HG02970 (cell line): Measurements from ENCODE around the gene ITGAV.

Experiments
- ATAC-seq: cut with Tn5 transposase; IDR thresholded peaks from one replicate; pipeline ENCODE4 v1.9.1; 2021; ENCODE audit warnings: mild to moderate bottlenecking, moderate library complexity, moderate number of reproducible peaks; ENCODE audit not compliant: unreplicated experiment, low FRiP score

The ITGAV gene

DNA sequence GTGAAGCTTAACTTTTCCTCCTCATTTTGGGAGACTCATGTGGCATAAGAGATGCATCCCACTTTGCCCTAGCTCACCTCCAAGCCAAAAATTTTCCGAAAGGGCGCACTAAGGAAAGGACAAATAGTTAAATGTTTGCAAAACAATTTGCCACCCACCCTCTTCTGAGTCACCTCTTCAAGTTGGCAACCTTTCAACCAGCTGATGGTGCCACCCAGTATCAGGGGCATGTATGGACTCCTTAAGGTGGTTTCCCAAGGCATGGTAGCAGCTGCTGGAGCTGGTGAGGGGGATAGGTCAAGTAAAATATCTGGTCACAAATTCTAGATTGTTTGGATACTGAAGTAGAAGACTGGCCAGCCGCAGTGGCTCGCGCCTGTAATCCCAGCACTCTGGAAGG is 17.2 kb upstream of the ITGAV start:
- ATAC-seq = no peak

DNA sequence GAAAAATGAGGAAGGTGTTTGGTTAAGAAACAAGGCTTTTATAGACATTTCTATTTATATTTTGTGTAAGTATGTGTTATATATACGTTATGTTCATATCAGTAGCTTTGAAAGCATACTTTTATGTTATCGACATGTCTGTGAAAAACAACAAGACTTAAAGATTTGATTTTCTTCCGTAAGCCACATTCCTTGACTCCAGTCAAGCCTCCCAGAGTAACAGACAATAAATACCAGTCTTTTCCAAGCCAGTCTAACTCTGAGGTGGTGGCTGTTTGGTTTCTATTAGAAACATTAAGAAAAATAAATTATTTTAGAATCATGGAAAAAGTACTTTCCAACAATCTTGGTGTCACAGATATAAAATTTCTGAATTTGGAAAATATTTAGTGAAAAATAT is 16.3 kb upstream of the ITGAV start:
- no peak for ATAC-seq

DNA sequence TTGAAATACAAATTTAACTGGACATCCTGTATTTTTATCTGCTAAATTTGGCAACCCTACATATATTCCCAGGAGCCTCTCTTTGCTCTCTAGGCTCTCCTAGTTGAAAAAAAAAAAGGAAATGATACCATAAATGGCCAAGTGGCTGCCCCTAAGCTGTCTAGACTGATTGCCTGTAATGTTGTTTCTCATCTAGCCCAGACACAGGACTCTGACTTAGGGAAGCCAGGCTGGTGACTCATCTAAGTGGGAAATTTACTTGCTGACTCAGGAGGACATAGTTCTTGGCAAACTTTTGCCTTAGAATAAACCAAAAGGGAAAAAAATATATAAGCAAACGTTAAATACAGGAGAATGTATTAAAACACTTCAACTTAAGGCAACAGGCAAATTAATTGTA is 14.6 kb upstream of the ITGAV start:
- no peak for ATAC-seq

DNA sequence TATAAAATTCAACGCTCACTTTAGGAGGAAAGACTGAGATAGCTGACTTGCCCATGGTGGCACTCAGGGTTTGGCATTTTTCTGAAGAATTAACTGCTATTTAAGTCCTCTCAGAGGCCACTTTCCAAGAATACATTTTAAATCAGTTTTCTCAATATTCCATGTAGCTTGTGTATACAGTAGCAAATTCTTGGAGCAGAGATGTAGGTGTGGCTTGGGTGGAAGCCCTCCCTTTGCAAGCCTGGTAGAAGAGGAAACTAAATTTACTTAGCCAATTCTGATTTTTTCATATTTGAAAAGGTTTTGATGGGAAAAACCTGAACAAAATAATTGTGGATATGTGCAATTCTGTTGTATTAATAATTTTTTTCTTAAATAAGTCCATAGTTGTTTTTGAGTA is 14.0 kb upstream of the ITGAV start:
- no peak for ATAC-seq

DNA sequence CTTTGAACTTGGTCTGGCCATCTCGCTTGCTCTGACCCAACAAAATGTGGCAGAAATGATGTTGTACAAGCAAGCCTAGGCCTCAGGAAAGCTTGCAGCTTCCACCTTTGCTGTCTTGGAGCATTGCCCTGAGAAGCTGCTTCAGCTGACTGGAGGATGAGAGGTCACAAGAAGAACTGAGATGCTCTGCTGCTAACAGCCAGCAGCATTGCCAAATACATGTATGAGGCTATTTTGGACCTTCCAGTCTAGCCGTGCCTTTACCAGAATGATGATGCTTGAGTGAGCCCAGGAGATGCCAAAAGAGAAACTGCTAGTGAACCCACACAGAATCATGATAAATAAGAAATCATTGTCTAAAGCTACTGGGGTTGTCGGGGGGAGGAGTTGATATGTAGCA is 13.2 kb upstream of the ITGAV start:
- no peak for ATAC-seq

DNA sequence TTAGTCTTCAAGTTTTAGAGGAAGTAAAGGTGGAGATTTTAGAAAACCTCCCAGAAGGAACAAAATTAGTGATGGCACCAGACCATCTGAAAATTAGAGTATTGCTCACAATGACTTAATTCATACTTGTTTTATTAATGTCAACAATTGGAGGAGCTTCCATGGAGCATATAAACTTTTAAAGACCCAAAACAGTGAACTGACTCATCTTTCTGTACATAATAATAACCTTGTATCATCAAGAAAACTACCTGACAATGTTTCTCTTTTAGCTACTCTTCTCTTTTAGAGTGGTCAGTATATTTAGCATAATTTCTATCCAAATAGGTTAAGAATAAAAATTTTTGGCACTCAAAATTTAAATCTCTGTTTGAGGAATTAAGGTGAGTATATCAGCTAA is 7.2 kb upstream of the ITGAV start:
- ATAC-seq = no peak

DNA sequence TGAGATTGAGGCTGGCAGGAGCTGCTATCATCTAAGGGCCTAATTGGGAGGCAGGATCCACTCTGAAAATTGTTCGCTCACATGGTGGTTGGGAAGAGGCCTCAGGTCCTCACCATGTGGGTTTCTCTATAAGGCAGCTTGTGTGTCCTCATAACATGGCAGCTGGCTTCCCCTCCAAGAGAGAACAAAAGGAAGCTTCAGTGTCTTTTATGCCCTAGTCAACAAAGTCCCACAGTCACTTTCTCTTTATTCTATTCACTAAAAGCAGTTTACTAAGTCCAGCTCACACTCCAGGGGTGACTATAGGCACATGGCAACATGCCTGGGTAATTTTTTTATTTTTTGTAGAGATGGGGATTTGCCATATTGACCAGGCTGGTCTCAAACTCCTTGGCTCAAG is 5.8 kb upstream of the ITGAV start:
- no peak for ATAC-seq

DNA sequence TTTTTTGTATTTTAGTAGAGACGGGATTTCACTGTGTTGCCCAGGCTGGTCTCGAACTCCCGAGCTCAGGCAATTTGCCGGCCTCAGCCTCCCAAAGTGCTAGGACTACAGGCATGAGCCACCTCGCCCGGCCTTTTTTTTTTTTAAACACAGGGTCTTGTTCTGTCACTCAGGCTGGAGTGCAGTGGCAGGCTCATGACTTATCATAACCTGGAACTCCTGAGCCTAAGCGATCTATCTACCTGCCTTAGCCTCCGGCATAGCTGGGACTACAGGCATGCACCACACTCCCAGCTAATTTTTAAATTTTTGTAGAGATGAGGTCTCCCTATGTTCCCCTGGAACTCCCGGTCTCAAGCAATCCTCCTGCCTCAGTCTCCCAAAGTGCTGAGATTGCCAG is 1.4 kb upstream of the ITGAV start:
- no peak for ATAC-seq

DNA sequence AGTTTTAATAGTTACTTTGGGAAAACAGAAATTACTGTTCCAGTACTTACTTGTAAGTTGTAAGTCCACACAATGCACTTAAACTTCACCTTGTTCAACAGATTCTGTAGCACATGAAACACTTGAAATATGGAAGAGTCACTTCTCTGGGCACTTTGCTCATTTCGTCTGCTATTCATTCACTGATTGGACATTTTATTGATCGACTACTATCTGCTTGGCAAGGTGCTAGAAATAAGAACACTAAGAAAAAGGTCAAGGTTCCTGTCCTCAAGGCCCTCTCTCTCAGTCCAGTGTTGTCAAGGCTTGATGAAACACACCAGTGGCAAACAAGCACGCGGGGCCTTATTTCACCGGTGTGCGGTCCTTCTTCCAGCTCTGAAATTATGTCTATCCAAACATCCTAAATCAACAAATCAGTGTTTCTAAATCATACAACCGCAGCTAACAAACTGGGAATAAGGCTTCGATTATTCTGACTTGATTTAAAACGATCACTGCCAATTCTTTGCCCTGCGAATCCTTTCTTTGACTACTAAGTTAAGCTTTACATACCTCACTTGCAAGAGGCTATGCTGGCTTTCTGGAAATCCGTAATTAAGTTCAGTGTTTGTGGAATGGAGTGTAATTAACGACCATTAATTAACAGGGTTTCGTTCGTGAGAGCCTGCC is 780 bp upstream of the ITGAV start:
- no peak for ATAC-seq

DNA sequence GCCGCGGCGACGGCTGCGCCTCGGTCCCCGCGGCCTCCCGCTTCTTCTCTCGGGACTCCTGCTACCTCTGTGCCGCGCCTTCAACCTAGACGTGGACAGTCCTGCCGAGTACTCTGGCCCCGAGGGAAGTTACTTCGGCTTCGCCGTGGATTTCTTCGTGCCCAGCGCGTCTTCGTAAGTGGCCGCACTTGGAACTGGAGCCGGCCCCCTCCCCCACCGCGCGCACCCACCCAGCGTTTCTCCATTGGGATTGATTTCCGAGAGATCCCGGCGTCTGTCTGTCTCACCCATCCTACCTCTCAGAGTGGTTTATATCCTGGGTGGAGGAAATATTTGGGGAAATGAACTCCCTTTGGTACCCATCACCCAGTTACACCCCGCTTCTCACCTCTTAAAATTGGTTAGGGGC is 498 bp downstream of the ITGAV start:
- ATAC-seq = no peak

DNA sequence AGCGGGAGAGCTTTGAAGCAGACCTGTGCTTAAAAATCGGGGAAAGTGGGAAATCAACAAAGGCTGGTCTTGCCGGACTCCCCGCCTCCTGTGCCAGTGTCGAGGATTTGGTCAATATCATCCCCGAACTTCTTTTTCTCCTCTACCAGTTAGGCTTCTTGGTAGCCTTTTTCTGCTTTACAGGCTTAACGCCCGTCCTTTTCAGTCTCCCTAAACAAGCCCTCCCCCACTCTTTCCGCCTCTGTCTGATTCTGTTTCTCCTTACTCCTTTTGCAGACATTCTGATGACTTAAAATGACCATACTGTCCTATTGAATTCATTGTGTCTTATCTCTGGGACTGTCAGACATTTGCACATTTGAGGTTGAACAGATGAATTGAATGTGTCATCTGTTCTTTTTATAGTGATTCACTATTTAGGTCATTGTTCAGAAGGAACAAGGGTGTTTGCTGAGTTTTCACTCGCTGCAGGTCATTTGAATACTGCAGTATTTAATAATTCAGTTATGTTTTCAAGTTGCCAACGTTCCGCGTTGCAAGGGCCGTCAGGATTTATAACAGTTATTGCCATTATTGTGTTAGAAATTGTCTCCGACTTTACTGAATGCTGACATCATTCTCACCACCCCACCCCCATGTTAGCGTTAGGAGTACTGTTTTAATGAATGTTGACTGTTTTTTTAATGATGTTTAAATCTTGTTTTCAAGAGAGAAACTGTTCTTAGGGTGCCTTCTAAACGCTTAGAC is 1.1 kb downstream of the ITGAV start:
- no peak for ATAC-seq

DNA sequence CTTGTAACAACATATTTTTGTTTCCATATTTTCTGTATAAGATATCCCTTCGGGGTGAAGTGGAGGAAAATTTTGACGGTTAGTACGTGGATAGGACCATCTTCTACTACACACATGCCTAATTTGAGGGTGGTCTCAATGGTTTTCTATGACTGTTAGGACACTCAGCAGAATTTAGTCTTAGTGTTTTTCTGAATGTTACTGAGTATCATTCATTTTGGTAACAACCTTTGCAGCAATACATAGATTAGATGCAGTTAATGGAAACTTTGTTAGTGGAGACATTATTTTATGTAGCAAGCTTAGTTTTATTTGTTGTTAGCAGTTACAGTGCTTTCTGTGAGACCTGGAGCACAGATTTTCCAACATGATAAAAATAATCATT is 1.6 kb downstream of the ITGAV start:
- ATAC-seq = no peak

DNA sequence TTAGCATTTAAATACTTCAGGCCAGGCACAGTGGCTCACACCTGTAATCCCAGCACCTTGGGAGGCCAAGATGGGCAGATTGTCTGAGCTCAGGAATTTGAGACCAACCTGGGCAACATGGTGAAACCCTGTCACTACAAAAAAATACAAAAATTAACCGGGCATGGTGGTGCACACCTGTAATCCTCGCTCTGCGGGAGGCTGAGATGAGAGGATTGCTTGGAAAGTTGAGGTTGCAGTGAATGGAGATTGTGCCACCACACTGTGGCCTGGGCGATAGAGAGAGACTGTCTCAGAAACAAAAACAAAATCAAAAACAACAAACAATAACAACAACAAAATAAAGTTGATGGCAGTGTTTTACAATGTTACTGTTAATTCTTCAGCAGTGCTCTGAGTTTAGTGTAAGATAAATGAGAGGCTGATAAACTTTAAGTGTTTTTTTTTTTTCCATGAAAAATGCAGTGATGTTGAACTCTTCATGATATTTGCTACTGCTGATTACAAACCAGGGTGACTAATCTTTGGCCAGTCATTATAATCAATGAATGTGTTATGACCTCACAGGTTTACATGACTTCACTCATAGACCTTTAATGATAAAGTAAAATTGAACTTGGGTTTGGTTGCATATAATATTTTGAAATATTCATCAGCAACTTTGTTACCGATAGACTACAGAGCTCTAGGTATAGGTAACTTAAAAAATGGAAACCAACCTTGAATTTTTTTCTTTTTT is 2.5 kb downstream of the ITGAV start:
- no peak for ATAC-seq

DNA sequence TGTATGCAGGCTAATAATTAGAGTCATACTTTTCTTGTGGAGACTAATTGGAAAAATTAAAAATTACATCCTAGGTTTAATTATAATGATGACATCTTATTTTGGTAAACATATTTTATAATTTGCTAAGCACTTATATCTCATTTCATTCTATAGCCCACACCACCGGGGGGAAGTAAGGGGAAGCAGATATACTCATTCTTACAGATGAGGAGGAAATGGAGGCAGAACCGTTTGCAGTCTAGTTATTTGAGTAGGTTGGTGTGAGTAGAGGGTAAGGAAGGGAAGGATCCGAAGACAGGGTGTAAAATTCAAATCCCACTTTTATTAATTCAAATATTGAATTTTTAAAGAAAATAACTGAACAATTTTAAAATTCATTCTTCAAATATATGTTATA is 3.7 kb downstream of the ITGAV start:
- ATAC-seq = no peak

DNA sequence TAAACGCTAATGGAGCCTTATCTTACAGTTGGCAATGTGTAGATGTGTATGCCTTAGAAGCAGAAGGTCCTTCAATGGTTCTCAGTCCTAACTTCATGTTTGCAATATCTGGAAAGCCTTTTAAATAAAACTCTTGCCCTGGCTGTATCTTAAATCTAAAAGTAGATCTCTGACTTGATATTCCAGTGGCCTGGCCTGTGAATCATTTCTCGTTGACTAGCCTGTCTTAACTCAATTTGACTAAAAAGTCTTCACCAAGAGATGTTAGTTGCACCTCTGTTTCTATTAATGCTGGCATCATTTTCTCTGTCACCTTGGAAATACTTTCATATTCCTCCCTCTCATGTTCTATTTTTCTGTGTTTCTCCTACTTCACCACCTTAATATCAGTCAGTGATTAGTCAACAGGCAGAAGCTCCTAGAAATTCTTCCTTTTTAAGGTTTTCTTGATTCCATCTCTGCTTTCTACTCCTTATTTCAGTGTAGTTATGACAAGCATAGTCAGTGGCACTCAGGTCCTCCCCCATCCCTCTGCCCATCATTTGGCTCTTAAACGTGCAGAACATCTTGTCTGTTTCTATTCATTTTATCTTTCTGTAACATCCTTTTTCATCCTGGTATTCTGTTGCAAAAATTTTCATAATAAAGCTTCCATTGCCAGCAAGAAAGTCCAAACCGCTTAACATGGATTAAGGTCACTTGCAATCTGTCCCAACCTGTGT is 4.3 kb downstream of the ITGAV start:
- ATAC-seq = no peak

DNA sequence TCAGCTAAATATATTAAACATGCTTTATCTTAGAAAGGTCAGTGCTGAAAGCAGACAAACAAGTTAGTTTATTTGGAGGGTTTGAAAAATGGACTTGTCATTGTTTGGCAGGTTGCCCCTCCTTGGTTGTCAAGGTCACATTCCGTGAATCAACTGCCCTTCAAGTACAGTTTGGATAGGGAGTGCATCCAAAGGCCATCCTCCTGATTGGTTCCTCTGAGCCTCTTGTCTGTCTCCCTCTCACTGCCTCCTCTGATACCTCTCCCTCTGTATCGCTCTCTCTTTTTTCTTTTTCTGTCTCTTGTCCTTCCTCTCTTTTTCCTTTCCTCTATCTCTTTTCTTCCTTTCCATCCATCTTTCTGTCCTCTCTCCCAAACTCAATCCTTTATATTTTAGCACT is 5.4 kb downstream of the ITGAV start:
- no peak for ATAC-seq

DNA sequence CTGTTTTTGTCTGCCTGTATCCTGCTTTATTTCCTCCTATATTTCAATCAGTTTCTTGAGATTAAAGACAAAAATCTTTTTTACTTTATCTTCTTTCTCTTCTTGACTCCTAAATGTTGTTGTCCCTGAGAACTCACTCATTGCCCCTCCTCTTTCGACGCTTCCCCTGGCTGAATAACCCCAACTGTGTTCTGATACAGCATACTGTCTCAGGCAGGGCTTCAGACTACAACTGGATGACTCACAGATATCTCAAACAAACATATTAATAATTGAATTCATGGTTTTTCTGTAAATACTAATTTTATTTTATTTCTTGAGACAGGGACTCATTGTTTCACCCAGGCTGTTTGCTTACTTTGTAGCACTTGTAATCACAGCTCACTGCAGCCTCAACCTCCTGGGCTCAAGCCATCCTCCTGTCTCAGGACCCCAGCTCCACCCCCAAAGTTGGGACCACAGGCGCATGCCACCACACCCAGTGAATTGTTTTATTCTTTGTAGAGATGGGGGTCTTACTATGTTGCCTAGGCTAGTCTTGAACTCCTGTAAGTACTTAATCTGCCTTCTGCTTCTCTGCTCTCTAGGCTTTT is 9.4 kb downstream of the ITGAV start:
- ATAC-seq = no peak

DNA sequence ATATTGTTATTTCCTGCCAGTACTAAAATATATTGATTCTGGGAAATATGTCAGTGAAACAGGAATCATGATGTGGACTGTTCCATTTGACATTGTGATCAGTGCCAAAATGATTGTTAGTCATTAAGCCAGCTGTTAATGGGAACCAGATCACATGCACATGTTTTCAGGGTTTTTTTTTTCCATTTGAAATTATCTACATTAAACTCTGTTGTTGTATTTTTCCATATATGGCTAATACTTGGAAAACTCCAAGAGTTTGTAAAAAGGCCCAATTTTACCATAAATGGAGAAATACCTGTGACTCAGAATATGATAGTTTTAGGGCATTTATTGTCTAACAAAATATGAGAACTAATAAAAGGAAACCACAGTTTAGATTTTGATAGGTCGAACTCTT is 13.4 kb downstream of the ITGAV start:
- ATAC-seq = no peak

DNA sequence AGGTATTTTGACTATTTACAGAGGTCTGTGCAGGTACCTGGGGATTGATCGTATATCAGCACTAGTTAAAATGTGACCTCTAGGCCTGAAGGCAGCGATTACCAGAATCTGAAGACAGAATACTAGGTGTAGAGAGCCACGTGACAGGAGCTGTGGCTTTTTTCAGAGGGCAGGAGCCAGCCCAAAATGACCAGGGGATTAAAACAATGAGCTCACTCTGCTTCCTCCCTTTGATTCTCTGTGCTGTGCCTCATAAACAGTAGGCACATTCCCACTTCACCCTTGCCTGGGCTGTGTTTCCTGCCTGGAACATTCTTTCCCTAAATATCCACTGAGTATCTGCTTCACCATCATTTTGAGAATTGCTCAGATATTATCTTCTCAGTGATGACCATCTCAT is 15.2 kb downstream of the ITGAV start:
- no peak for ATAC-seq

DNA sequence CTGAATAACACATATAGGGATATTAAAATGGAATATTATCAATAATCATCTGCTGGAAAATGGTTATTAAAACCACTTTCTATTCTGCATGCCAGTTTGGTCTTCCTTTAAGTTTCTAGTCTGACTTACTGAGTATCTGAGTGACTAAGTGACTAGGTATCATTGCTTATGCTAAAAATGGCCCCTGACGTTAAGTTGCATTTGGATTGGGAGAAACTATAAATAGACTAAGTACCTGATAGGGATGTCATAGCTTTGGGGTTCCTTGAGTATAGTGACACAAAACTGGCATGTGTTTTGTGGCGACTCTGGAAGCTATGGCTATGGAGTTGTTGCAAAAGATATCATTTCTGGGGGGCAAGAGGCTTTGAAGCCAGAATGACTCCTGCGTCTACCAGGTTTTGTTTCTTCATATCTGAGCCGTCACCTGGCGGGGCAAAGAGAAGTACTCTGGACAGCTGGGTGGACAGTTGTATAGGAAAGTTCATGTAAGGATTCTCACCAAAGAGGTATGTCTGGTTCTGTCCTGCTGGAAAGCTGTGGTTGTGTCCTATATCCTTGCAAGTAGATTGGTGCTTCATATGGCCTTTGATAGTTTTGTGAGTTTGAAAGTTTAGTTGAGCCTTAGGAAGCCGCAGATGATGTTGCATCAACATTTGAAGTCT is 17.9 kb downstream of the ITGAV start:
- ATAC-seq = no peak
